ENCODE data around the gene HOXA10.
A peak's percentile ranks its signal among the peaks of the same experiment; 100 is the strongest.

The HOXA10 gene

DNA sequence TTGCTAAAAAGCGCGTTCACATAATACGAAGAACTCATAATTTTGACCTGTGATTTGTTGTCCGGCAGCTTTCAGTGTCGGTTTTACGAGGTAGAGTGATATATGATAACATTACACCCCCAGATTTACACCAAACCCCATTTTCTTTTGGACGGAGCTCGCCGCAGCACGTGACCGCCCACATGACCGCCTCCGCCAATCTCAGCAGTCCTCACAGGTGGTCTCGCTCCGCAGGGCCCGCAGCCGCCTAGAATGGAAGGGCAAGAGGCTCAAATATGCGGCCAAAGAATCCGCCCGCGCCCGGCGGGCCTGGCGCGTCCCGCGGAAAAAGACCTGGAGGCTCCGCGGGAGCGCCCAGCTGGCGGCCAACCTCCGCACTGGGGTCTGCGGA is 17.6 kb downstream of the HOXA10 start, which contains the start of gene HOXA7:
TSS of gene HOXA7 (minus strand) at position 168 of the 391 bp plus-strand sequence. CDS start at position 38, 130 bp downstream.
- no peak for DNase-seq (ENCODE audit: low spot score)

DNA sequence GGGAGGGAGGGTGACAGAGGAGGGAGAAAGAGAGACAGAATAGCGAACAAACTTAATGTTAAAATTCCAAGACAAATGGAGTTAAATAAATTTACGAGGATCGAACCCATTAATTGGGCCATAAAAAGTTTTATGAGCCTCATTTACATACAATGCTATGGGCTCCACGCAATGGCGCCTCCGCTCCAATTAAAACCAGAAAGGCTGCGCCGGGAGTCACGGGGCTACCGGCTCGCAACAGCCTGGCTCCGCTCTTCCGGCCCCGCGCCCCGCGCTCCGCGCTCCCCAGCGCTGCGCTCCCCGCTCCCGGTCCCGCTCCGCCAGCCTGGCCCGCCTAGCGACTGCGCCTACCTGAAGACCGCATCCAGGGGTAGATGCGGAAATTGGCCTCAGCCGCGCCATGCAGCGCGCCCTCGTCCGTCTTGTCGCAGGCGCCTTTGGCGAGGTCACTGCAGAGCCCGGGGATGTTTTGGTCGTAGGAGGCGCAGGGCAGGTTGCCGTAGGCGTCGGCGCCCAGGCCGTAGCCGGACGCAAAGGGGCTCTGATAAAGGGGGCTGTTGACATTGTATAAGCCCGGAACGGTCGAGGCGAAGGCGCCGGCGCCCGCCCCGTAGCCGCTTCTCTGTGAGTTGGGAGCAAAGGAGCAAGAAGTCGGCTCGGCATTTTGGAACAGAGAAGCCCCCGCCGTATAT is 18.2 kb downstream of the HOXA10 start:
- no peak for DNase-seq (ENCODE audit: low spot score)

DNA sequence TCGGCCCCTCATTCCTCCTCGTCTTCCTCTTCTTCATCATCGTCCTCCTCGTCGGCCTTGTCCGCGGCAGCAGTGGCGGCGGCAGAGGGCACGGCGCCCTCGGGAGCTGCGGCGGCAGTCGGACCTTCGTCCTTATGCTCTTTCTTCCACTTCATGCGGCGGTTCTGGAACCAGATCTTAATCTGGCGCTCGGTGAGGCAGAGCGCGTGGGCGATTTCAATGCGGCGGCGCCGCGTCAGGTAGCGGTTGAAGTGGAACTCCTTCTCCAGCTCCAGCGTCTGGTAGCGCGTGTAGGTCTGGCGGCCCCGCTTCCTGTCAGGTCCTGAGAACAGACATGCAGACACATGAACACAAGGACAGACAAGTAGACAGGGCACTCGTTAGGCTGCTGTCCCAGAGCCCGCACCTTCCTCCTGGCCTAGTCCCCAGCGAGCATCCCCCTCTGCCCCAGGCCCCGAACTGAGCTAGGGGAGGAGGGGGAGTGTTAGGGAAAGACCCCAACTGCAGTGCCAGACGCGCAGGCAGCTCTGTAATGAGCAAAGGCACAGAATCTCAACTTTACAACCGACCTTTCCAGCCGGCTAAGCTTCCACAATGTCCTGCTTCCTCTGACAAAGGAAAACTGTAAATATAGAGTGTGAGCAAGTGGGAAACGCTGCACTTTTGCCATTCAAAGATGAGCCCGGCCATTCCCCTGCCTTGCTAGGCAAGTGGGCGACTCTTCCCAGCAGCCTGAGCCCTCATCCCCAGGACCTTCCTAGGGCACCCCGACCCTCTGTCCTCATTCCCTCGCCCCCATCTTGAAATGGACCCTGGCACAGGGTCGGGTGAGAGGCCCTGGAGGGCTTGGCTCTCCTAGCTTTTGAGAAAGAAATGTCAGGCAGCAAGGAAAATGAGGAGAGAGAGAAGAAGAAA is 19.0 kb downstream of the HOXA10 start:
- DNase-seq (ENCODE audit: low spot score) = no peak

DNA sequence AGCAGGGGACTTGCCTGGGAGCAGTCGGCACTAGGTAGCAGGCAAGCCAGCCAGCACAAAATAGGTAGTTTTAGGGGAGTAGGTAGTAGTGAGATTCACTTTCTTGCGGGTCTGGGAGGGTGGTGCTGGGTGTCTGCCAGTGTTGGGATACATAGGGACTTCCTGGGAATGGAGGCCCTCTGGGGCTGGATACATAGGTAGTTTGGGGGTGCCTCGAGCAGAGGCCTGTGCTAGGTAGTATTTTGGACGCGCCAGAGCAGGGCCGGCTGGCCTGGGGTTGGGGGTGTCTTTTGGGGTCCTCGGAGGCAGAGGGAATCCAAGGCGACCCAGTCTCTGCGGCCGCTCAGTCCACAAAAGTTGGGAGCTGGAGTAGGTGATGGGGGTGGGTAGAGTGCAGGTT is 19.8 kb downstream of the HOXA10 start:
- no peak for DNase-seq (ENCODE audit: low spot score)

DNA sequence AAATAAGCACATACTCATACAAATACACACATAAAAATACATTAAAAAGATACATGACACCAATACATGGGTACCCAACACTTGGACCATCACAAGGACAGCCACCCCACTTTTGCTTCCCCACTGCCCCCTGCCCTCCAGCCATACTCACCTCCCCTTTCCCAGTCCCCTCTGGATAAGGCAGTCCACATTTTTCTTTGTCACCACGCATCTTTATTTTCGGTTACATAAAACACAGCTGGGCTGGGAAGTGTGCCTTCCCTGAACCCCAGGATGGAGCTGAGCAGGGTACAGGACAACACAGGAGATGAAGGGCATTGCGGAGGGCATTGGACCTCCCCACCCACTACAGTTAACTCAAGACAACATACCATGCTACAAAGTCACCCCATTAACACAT is 20.6 kb downstream of the HOXA10 start:
- DNase-seq (ENCODE audit: low spot score) = no peak

DNA sequence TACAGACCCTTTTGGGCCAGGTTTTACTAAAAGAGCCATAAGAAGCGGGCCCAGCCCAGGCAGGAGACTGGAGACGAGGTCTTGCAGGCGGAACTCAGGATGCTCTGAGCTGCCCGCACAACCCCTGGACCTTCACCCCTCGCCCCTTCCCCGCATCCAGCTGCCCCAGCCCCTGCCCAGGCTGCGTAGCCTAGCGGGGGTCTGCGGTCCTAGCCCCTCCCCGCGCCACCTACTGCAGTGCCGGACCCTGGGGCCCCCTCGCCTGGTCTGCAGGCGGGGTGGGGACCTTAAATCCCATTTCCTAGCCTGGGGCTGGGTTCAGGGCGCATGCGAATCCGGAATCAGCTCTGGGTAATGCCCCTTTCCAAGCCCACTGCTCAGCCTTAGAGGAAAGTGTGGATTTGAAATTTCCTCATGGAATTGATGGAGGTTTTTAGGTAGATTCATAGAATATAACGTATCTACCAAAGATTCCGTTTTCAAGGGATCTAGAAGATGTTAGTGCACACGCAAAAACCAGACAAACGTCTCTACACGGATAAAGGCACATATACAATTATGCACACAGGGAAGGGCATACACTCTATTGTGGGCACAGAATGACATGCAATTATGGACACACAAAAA is 21.2 kb downstream of the HOXA10 start:
- DNase-seq (ENCODE audit: low spot score) = no peak

DNA sequence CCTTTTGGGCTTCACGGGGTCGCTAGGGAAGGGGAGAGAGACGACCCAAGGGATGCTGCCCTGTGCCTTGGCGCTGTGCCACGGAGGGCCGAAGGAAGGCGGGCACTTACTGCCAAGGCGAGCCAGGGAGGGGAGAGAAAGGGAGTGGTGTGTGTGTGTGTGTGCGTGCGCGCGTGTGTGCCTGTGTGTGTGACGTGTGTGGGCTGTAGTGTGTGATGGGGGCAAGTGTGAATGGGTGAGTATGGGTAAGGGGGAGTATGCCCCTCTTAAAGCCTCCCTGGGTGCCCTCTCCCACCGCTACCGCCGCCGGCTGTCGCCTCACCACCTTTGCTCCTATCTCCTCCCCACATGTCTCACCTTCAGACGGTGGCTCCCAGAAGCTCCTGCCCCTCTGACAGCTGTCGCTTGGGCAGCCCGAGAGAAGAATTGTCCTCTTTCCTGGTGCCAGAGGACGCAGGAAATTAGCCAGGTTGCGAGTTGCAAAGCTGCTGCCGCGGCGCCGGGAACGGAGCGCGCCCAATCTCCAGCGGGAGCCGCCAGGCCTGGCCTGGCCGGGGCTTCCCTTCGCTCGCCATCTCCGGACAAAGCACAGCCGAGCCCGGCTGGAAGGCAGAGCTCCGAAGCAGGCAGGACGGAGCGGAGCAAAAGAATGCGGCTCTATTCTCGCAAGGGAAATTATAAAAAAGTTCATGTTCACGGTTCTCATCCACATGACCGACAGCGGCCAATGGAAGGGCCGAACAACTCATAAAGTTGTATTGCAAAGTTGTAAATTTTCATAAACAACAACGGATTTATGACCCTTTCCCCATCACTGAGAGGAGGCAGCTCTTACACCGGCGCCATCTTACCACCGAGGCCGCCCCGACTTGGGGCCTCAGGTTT is 21.9 kb downstream of the HOXA10 start, which contains the start of gene HOXA3:
TSS of gene HOXA3 (minus strand) at position 653 of the 885 bp plus-strand sequence. CDS start 41,943 bp downstream, outside the sequence.
- no peak for DNase-seq (ENCODE audit: low spot score)

DNA sequence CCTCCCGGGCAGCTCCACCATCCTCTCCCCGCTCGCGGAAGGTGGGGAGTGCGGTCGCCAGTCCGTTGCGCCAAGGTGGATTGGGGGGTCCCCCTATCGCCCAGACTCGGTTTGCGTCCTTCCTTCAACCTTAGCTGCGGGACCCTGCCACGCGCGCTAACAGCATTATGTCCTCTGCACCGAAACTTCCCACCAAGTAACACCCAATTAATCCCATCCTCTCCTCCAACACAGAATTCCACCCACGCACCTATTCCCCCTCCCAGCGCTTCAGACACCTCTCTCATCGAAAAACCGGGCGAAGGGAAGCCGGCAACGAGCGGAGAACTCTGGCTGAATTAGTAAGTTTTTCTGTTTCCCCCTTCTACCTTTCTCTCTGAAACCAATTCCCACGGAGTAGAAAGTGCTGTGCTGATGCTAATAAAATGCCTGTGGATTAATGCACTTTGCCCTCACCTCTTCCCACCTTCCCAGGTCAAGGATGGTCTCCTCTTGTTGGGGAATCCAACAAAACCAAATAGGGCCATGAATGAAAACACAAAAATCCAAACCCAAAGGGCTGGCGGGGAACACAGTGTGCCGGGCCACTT is 22.7 kb downstream of the HOXA10 start:
- no peak for DNase-seq (ENCODE audit: low spot score)

DNA sequence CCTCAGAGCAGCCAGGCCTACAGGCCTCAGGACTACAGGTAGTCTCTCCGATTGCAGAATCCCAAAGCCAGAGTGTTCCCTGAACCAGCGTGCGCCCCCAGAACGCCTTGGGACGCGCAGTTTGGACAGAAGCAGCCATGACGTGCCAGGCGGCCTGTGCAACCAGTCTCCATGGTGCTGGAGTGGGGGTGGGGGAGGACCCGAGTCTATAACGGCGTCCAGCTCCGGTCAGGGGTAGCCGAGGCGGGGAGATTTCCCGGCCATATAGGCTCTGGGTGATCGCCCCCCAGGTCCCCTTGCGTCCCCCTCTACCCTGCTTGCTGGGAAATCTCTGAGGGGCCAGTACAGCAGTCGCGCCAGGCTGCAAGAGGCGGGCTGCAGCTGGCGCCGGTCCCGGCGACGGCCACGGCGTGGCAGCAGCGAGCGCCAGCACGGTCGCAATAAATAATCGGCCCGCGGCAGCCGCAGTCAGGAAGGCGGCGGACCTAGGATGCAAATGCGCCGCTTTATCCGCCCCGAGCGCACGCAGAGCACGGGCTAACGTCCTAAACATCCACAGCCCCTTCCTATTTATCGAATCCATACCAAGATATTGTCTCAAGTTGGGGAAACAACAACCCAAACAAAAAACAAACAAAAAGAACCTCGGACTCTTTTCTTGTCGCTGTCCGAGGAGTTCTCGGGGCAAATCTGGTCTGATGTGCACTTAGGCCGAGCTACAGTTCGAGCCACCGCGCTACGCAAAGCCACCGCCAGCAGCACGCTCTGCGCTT is 23.4 kb downstream of the HOXA10 start:
- DNase-seq (ENCODE audit: low spot score) = peak; percentile 88

DNA sequence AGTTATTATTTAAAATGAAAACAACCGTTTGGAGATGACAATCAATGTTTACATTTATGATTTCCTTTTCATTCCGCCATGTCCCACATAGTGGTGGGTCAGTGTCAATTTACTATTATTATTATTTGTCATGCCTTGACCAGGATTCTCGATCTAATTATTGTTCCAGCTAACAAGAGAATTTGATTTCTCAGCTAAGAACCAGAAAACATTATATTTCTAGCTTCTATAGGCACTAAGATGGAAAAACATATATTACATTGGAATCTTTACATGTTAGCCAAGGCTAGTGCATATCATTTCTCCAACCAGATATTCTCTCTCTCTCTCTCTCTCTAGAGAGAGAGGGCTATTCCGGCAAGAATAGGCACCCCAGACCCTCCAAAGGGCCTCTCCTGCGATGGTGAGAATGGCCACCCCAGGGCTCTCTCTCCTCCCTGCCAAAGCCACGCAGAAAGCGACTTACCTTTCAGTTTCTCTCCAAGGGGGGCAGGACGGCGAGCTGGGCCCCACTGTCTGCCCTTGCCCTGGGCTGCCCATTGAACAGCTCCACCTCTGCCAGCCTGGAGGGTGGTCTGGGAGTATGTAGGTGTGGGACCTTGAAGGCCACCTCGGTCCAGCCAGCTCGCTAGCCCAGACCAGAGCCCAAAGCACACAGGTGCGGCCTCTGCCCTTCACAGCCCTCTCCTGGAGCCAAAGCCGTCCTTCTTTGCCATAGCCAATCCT is 24.1 kb downstream of the HOXA10 start:
- no peak for DNase-seq (ENCODE audit: low spot score)

DNA sequence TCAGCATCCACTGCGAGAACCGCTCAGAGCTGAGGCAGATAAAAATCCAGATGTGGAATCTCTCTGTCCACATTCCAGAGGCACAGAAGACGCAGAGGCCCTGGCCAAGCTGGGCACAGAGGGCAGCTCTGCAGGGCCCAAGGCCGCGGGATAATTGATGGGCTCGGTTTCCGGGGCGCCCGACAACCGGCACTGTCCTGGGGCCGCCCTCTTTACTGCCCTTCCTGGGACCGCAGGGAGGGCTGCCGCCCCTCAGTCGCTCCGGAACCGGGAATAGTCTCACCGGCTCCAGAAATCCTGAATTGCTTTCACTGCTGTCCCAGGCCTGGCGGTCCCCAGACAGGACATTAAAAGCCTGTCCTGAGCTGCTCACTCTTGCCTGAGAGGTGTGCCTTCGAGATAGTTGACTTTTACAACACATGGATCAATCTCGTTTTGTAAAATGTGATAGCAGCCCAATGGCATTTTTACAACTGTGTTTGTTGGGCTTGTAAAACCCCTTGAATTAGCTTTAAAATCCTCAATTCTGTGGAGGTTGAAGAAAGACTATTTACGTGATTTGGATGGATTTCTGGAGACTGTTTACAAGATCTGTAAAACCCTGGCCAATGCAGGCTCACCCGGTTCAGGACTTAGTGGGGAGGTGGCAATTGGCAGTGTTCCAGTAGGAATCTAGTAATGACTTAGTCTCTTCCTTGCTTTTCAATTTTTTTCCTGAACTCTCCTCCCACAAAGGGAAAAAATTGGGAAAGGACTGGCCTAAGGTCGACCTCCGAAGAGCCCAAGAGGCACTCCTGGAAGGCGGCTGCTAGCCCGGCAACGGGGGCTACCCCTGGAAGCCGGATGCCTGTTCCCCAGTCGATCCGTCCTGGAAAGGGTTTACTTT is 25.1 kb downstream of the HOXA10 start:
- no peak for DNase-seq (ENCODE audit: low spot score)

DNA sequence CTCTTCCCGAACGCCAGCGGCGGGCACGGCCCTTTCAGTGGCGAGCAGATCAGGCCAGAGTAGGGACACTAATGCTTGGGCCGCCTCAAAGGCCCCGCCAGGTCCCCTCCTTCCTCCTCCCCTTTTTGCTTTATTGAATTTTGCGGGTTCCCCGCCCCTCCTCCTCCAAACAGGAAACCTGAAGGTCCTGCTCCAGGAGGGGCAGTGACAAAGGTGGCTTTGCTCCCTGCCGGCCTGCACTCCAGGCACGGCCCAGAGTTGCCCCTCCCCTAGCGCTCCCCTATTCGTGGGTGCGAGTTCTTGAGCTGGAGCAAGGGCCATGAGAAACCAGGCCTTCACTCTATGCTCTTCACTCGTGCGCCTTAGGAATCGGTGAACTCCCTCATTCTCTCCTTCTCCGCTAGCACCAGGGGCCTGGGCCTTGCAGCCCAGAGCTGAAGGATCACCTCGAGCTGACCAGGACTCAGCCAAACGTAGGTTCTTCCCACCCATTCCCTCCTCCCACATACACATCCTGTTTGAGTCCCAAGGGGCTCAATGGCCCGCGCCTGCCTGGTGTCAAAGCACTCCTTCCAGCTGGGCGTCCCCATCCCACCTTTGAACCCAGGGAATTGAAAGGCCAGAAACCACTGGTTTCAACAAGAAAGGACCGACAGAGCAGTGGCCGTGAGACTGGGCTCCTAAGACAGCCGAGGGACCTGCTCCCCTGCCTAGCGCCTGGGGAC is 25.9 kb downstream of the HOXA10 start:
- no peak for DNase-seq (ENCODE audit: low spot score)

DNA sequence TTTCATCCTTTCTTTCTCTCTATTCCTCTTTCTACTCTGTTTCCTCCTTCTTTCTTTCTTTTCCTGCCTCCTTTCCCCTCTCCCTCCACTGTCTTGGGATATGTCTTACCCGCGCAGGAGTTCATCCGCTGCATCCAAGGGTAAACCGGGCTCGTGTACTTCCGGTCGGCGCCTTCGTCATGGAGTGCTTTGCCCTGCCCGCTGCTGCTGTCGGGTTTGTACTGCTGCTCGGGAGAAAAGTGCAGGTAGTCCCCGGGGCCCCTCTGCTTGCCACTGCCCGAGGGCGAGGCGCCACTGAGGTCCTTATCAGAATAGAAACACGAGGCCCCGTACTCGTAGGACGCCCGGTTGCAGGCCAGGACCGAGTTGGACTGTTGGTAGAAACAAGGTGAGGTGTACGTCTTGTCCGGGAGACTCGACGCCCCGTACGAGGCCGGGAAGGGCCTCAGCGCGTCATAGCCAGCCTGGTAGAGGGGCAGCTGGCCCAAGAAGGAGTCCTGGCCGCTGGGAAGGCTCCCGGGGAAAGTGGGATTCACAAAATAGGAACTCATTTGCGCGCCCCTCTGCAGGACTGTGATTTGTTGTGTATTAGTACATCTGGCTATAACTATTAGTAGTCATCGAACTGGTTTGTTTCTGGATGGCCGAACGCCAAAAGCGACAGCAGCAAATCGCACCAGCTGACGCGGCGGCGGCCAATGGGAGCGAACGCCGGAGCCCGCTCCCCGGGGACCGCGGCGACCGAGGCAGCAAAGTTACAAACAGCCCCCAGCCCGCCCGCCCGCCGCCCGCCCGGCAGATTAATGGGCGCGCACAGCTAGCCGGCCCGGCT is 26.7 kb downstream of the HOXA10 start, which contains the start of gene HOXA6:
TSS of gene HOXA6 (minus strand) at position 576 of the 832 bp plus-strand sequence. CDS start at position 551, 25 bp downstream.
- no peak for DNase-seq (ENCODE audit: low spot score)

DNA sequence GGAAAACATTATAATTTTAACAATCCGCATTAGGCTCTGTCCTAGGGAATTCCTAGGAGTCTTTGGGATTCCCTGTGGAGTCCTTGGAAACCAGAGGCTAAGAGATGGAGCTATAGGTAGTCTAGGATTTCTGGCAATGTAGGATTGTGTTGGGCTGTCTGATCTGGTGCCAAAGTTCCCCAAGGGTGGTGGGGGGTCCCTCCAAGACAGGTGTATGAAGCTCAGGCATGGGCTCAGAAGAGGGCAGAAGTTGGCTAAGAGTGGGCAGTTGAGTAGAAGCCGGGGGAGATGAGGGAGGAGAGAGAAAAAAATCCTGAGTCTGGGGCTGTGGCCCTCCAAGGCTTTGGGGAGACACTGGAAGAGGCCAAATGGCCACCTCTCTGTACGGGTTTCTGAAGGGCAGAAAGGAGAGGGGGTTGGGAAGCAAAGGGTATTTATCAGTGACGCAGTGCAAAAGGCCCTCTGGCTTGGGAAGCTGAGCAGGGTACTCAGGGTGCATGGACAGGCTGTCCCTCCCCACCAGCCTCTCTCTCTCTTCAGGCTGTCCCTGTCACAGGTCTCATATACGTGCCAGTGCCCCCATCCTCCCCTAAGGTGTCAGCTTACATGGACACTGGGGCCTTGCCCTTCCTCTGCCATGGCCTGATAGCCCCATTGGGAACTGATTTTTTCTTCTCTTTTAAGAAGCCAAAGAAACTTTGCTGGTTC is 27.5 kb downstream of the HOXA10 start:
- no peak for DNase-seq (ENCODE audit: low spot score)

DNA sequence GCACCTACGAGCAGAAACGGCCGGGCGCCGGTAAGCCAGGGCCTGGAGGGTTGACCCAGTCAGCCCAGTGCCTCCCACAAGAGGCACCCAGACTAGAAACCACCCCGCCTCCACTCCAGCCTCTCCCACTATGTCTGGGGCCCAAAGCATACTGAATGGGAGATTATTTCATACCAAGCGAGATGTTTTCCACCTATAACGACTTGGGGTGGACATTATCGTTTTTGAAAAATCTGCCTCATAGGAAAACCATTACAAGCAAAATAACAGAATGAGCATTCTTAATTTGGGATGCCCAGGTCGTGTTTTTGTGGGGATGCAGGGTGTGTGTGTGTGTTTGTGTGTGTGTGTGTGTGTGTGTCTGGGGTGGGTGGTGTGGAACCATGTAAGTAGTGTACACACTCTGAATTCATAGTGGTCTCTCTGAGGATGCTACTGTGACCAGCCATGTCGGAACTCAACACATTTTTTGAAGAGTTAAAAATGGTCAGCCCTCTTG is 28.2 kb downstream of the HOXA10 start:
- no peak for DNase-seq (ENCODE audit: low spot score)
